Left forelimb (tissue), 1 donor: ENCODE data around the gene COL20A1.

ENCODE experiments used
- DNase-seq: peaks from one replicate; pipeline ENCODE4 v3.0.0-alpha.2; 2018; ENCODE audit warnings: low spot score

The COL20A1 gene

DNA sequence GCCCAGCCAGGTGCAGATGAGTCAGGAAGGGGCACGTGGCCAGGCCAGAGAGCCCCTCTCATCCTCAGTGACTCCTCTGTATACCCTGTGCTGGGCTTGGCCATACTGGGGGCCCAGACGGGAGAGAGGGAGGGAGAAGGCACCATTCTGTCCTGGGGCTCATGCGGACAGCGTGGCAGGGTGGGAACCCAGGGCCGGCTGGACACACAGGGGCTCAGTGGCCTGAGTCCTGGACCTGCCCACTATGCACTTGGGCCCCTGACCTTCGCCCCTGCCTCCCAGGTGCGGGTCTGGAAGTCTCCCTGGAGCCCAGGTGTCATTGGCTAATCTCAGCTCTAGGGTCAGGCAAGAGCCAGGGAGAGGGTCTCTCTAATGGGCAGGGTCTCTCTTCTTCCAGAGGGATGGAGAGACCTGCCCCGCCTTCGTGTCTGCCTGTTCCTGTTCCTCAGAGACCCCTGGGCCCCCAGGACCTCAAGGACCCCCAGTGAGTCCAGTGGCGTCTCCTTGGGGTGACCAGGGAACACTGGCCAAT lies 27.7 kb downstream of the COL20A1 start:
- DNase-seq = no peak

DNA sequence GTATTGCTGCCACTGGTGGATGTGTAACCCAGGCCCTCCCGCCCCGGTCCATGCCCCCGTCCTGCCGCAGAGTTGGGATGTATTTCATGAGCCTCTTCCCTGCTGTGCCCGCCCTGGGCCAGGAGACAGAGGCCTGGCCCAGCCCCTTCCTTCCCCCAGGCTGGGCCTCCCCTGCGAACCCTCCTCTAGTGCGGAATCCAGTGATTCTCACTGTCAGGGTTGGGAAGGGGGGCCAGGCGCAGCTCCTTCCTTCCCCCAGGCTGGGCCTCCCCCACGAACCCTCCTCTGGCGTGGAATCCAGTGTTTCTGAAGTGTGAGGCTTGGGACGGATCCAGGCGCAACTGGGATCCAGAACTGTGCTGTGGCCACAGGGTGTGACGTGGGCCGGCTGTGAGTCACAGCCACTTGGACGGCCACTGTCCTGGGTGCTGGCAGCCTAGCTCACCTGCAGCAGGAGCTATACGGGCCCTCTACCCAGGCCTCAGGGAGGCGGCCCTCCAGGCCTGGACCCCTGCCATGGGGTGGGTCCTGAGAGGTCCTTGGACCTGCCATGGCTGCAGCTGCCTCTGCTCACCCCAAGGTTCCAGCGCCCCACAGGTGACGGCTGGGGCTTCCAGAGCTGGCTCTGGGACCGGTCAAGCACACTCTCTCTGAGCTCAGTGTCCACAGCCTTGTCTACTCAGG lies 28.3 kb downstream of the COL20A1 start:
- DNase-seq = peak; percentile 83

DNA sequence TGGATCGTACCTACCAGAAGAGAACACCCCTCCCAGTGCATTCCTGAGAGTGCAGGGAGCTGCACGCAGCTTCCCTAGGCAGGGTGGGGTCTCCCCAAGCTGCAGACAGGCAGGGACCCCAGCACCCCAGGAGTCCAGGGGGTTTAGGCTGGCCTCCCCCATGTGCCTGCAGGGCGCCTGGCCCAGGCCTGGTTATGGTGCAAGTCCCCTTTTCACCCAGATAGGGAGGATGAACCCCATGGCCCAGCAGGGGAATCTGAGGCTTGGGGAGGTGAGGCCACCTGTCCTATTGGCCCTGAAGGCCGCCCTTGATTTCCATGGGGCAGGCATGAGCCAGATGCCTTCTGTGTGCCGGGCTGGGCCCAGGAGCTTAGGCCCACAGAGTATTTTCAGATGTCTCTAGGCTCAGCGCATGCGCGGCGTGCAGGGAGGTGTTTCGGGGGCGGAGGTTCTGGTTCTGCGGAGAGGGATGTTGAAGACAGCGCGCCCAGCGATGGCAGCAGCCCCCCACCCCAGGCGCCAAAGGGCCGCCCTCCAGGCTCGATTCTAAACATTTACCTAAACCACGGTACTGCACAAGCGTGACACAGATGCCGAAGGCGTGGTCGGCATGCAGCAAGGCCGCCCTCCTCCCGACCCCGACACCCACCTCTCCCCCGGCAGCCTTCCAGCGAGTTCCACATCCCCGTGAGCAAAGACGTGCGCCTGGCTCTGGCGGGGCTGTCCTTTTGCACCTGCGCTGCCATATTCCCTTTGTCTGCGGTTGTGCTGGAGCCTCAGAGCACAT lies 29.4 kb downstream of the COL20A1 start:
- no peak for DNase-seq

DNA sequence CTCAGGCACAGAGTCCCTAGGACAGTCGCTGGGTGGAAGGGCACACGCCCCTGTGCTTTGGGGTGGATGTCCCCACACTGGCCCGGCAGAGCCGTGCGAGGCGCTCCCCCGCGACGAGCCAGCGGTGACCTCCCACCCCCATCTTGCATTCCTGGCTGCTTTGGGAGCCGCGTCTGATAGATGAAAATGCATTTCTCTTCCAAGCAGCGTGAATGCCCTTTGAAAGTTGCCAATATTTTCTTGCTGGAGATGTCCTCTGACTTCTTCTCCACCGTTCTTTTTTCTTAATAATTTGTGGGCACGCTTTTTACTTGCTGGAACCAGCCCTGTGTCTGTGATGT lies 29.9 kb downstream of the COL20A1 start:
- no peak for DNase-seq

DNA sequence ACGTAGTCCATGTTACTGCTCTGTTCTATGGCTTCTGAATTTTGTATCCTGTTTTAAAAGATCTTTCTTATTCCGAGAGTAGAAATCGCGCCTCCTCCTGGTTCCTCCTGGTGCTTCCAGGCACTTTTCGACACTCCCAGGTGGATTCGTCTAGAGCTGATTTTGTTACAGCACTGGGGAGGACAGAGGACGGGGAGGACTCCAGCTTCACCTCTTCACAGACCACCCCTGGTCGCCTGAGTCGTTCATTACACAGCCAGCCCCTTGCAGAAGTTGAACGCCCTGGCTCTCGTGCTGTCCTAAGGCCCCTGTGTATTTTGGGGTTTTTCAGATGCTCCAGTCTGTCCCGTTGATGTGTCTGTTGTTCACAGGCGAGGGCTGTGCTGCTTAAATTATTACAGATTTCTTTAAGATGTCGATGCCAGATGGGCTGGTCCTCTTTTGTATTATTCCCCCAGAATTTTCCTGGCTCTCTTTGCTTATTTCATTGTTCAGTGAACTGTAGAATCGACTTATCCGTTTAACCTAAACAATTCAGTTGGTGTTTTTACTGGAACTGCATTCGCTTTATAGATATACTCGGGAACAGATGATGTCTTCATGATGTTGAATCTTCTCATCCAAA lies 30.5 kb downstream of the COL20A1 start:
- DNase-seq = no peak

DNA sequence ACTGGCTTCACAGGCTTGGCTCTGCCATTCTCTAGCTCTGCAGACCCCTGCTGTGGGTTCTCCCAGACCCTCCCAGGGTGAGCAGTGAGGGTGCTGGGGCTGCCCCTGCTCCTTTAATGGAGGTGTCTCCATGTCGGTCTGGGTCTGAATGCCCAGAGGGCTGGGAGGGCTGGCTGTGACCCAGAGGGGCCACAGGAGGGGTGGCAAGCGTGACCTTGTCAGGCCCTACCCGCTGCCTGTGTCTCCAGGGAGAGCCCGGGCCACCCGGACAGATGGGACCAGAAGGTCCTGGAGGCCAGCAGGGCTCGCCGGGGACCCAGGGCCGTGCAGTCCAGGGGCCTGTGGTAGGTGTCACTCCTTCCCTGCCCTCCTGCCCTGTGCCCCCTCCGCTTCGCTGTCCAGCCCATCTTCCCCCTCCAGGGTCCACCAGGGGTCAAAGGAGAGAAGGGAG lies 32.1 kb downstream of the COL20A1 start:
- no peak for DNase-seq

DNA sequence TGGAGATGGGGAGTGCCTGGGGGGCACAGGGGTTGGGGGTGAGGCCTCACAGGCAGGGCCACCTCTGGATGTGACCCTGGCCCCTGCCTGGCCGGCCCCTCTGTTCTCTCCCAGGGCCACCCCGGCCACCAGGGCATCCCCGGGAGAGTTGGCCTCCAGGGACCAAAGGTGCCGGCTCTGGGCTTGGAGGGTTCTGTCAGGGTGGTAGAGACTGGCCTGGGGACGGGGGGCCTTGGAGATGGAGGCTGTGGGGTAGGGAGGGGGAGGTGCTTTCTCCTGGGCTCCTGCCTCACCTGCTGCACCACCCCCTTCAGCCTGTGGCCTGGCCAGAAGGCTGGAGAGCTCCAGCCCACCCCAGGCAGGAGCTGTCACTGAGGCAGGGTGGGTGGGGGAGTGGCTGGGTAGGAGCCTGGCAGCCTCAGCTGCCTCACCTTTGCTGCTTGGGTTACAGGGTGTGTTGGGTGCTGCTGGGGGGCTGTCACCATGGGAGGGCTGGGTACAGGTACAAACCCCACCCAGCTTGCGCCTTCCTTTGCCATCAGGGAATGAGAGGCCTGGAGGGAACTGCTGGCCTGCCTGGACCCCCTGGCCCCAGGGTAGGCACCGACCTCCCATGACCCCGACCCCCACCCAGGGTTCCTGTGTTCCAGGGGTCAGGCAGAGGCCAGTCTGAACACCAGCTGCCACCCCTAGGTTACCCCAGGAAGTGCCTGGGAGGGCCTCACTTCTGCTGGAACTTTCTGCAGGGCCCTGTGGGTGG lies 32.7 kb downstream of the COL20A1 start:
- DNase-seq = no peak

DNA sequence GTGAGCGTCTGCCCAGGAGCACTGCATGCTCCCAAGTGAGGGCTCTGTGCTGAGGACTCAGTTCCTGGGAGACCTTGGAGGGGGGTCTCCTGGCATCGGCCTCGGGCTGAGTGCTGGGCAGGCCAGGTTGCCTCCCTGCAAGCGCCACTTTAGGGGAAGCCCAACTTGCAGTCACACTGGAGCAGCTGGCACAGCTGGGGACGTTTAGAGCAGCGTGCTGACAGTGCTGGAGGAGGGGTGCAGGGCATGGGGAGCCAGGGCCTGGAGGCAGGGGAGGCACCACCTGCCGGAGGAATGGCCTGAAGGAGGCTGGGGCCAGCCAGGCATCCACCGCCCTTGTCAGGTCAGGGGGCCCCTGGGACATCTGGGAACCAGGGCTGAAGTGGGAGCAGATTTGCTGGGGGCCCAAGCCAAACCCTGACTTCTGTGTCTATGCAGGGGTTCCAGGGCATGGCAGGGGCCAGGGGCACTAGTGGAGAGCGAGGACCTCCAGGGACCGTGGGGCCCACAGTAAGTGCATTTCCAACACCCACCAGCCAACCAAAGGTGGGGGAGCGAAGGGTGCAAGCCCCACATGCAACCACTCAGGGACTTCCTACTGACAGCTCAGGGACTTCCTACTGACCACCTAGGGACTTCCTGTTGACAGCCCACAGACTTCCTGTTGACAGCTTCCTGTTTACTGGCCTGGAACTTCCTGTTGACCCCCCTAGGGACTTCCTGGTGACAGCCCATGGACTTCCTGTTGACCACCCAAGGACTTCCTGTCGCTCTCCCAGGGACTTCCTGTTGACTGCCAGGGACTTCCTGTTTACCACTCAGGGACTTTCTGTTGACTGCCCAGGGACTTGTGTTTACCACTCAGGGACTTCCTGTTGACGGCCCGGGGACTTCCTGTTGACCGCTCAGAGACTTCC lies 33.6 kb downstream of the COL20A1 start:
- no peak for DNase-seq

DNA sequence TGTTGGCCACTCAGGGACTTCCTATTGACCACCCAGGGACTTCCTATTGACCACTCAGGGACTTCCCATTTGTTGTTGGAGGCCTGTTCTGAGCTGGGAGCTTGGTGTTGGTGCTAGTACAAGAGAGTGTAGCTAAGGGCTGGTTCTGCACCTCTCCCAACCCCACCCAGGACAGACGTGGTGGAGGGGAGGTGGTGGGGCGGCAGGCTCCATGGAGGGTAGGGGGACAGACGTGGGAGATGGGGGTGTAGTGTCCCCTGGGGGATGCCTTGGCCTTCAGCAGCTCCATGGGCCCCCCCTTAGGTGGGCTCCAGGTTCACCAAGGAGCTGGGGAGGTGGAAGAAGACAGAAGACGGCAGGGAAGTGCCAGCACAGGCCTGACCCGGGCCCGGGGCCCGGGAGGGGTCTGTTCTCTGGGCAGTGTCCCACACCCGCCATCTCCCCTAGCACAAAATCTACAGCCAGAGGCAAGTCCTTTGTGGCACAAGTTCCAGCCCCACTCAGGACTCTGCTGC lies 34.3 kb downstream of the COL20A1 start:
- DNase-seq = no peak

DNA sequence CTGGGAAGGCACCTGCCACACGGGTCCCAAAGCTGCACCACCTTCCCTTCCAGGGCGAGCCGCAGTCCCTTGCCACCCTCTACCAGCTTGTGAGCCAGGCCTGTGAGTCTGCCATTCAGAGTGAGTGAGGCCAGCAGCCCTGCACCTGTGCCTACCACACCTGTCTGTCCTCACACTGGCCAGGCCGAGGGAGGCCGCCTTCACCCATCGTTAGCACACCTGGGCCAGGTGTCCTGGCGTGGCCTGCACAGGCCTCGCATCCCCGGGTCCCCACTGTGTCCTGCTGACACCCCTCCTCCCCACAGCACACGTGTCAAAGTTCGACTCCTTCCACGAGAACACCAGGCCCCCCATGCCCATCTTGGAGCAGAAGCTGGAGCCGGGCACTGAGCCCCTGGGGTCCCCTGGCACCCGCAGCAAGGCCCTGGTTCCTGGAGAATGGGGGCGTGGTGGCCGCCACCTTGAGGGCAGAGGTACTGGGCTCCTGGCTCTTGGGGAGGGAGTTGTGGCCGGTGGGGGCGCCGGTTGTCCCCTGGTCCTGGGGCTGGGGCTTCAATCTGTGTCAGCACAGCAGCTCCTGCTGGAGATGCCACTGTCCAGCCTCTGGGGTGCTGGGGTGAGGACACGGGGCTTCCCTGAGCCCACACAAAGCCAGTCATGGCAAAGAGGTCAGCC lies 35.2 kb downstream of the COL20A1 start:
- no peak for DNase-seq

DNA sequence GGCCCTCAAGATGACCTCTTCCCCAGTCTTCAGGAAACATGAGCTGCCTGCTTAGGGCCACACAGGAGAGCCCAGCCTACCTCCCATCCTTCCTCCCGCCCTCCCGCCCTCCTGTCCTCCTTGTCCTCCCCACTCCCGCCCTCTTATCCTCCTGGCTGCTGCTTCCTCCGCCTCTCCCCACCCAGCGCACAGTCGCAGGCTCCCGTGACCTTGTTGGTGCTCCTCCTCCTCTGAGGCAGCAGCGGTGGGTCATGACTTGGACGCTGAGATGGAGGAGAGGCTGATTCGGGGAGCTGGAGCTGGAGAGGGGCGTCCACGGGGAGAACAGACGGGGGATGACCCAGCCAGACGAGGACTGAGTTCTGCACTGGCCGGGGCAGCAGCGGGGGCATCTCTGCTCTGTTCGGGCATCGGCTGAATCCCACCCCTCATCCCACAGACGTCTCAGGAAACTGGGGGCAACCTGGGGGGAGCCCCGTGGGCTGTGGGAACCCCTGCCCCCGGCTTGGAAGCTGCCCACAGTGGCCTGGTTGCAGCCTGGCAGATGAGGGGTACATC lies 35.8 kb downstream of the COL20A1 start:
- DNase-seq = no peak

DNA sequence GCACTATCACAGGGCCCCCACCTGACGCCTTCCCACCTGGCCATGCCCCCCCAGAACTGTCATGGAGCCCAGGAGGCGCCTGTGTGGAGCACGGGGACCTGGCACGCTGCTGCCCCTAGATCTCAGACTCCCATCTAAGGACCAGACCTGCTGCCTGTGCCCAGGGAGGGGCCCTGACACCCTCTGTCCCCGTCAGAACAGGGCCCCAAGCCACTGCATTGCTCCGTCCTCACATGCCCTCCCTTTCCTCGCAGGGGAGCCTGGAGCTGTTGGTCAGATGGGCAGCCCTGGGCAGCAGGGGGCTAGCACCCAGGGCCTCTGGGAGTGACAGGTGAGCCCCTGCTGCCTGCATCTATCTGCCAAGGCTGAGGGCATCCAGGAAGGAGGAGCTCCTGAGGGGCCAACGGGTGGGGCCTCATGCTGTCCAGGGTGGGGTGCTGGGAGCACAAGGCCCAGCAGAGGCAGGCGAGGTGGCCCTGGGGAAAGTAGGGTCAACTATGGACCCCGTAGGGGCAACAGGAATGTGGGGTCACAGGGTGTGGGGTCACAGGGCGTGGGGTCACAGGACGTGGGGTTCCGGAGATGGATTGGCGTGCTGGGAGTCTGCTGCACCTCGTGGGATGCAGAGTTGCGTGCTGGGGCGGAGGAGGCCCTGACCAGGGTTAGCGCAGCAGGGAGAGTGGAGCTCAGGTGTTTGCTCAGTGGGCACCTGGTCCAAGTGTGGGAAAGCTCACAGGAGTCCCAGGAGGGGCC lies 36.5 kb downstream of the COL20A1 start:
- DNase-seq = no peak

DNA sequence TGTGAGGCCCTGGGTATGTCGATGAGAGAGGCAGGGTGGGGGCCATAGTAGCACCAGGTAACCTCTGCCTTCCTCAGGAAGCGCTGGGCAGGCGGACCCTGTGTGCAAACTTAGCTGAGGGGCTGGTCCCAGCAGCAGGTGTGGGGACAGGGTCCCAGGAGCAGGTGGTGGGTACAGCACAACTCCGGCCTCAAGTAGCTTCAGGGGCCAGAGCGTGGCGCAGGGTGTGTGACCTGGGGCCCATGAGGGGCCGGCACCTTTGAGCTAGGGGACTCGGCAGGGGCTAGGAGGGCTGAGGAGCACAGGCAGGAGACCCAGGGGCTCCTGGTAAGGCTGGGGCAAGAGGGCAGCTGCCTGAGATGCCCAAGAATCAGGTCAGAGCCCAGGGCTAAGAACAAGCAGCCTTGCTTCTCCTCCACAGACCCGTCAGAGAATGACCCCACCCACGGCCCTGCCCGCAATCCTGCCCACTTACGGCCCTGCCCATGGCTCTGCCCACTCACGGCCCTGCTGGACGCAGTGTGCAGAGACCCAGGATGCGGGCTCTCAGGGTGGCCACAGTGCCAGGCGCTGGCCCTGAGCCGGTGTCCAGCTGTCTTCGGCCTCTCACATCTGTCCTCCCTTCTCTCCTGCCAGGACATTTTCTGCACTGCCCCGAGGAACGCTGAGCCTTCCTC lies 37.2 kb downstream of the COL20A1 start:
- no peak for DNase-seq

DNA sequence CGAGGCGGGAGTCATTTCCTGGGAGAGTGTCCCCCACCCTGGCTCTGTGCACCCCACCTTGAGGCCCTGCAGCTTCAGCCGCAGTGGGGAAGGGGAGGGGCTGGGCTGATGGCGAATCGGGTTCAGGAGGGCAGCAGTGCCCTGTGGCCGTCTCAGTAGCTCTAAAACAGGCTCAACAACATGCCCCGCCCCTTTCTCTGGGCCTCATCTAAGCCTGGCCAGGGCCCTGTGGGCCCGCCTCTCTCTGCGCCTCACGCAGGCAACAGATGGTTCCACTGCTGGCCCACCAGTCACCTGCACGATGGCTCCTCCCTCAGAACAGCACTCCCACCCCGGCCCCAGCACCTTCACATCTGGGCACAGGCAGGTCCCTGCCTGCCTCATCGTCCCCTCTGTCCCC lies 38.0 kb downstream of the COL20A1 start:
- no peak for DNase-seq

DNA sequence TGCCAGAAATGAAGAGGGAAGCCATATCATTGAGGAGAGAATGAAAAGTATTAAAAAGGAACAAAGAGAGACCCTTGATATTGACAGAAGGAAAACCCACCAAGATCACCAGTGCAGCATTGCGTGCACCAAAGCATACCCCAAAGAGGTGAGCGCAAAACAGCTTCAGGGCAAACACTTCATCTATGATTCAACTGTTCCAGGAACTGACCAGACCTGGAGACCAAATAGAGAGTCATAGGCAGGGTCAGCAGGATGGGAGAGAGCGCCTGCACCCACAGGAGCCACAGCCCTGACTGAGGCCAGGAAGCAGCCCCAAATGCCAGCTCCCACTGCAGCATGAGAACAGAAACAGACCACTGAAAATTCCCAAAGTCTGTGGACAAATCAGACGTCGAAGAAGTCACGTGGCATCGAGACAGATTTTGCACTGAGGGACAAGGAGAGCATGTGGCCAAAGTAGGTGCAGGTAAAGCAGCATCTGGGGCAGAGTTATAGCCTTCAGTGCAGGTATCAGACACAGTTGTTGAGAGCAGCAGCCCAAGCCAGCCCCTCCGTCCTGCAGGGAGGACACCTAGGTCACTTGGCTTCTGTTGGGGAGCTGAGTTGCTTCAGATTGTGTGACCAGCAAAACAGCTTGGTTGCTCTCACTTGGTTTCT lies 38.9 kb downstream of the COL20A1 start:
- no peak for DNase-seq

DNA sequence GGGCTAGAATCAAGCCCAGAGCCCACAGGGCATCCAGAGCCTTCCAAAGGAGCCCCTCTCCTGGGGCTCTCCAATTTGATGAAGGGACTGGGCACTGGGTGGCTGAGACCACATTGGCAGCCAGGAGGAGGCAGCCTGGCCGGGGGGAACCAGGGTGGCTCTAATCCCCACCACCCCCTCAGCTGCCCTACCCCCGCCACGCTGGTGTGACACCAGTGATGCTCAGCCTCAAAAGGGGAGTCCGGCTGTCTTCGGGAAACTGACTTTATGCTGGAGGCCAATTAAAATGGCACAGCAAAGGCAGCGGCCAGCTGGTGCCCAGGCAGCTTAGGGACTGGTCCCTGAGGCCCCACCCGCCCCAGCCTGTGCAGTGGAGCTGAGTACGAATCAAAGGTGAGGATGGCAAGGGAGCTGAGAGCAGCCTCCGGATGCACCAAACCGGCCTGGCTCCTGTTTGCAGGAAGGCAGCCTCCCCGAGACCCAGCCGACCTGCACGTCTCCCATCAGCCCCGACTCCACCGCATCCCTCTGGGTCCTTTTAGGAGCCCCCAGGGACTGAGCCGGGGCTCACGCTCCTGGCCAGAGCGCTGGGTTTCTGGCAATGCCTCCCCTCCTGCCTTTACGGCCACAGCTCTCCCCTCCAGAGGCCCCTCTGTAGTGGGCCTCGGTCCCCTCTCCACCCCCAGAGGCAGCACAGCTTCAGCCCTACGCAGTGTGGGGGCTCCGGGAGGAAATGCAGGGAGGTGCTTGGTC lies 39.7 kb downstream of the COL20A1 start:
- DNase-seq = no peak

DNA sequence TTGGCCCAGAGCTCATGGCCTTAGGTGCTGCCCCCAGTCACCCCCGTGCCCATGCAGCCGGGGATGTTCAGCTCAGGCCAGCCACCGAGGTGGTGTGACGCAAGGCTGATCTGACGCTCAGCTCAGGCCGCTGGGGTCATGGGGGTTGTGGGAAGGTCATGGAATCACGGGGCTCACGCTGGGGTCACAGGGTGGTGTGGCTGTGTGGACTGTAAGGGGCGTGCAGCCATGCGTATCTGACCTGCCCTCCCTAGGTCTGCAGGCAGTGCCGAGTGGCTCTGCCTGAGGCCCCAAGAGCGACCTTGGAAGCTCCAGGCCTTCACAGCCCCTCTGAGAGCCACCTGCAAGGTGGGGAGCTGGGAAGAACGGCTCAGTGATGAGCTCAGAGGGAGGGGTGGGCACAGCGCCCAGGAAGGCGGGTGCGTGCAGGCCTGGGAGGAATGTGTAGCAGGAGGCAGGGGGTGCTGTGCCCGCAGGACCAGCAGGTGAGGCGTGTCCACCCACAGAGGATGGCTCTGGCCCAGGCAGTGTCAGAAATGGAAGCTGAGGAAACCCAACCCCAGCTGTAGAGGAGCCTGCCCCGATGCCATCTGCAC lies 40.4 kb downstream of the COL20A1 start:
- no peak for DNase-seq
